Right forelimb (tissue), 1 donor: ENCODE results near the gene MANSC4.
"Not testable (repeated sequence)": the region's sequence is repeated elsewhere in the genome, so short reads cannot be mapped to it uniquely, and the experiment has no call there.

ENCODE experiments used
- DNase-seq: peaks from one replicate; pipeline ENCODE4 v3.0.0-alpha.2; 2018

Gene MANSC4

DNA sequence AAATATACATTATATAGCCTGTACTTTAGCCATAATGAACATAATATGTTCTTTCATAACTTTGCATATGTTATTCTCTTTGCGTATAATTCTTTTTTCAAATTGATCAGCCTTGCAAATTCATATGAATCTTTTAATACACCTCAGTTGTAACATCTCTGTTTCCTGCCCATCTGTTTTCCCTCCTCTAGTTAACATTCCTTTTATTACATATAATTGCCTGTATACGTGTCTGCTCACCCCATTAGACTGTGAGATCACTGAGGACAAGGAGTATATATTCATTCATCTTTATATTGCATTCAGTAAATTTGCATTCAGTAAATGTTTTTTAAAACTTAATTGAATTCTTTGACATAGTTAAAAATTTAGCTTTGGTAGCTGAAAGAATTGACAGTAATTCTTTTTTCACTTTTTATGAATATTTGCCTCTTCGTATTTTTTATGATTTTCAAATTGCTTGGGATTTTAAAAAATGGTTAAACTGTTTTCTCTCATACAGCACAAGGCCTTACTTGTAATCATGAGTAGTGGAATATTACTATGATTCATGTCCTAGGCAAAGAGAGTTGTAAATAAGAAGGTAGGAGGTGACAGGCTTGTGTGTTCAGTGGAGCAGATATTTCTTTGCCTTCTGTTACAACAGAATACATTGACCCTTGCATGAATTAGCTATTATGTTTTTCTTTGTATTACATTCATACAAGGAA, 32.8 kb downstream of the MANSC4 start:
- DNase-seq, result no peak

GRCh38 chr12:27745734-27746133, 34.3 kb downstream of the MANSC4 start:
- not testable (repeated sequence) for DNase-seq

- DNase-seq, result no peak
These were observed 36.4 kb downstream of the MANSC4 start for GRCh38 chr12:27743601-27744000.

DNA sequence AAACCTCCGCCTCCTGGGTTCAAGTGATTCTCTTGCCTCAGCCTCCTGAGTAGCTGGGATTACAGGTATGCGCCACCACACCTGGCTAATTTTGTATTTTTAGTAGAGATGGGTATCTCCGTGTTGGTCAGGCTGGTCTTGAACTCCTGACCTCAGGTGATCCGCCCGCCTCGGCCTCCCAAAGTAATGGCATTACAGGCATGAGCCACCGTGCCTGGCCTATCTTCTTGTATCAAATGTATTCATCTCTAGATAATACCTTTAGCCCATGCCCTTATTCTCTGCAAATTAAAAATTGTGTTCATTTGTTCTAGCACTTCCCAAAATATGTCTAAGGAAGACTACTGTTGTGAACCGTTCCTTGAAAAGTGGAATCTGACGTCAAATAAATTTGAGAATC, 45.7 kb downstream of the MANSC4 start:
- DNase-seq, result not testable (repeated sequence)

- DNase-seq, result no peak
These were observed 46.2 kb downstream of the MANSC4 start for GRCh38 chr12:27733791-27734190.

DNA sequence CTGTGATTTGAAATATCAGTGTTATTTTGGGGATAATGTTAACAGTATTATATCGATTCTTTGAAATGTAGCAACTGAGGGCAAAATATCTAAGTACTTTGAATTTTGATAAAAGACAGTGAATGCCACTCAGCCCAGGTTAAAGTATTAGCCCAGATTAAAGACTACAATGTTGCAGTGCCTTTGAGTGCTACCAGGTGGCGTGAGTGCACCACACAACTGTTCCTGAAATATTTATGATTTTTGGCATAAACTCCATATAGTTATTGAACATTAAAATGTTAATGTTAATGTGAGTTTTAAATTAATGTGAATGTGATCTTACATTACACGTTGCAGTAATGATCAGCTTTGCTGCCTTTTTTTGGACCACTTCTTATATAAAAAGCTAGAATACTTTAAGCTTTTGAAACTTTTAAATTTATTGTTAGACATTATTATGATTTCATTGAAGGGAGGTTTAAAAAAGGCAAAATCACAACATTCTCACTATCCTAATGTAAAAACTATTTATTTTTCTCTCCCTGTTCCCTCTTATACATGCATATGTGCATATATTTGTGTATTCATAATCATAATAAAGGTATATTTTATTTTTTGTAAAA, 46.9 kb downstream of the MANSC4 start:
- no peak for DNase-seq

GRCh38 chr12:27732281-27732680, 47.8 kb downstream of the MANSC4 start:
- DNase-seq, result no peak

- no peak for DNase-seq
These were observed 49.9 kb downstream of the MANSC4 start for GRCh38 chr12:27730097-27730588.

DNA sequence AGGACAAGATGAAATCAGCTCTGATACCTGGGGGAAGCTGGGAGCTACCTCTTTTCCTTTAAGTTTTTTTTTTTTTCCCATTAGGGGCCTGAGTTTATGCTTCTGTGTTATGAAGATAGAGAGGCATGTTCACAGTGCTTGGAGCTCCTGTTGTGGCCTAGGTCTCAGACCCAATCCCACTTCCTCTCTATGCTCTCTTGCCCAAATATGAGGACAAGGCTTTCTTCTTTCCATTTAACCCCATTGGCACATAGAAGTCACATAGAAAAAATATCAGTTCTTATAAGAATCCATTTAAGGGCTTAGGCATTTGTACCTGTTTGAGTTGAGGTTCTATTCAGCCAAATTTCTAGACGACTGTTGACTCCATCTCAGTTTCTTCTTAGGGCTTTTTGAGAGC, 56.8 kb downstream of the MANSC4 start:
- no peak for DNase-seq
